IPS-18a (cell line): Measurements from ENCODE around the gene NSF.
"Not testable (repeated sequence)": the region's sequence is repeated elsewhere in the genome, so short reads cannot be mapped to it uniquely, and the experiment has no call there.

Experiments used
- H3K27ac ChIP-seq: one replicate; pipeline ENCODE4 v1.5.1; 2013; ENCODE audit warnings: low read length
- H3K27me3 ChIP-seq: one replicate; pipeline ENCODE4 v1.6.1; 2013; ENCODE audit warnings: mild to moderate bottlenecking, low read length; ENCODE audit not compliant: control insufficient read depth, insufficient read depth
- H3K36me3 ChIP-seq: one replicate; pipeline ENCODE4 v1.6.1; 2013; ENCODE audit warnings: low read depth, low read length; ENCODE audit not compliant: control insufficient read depth
- H3K4me1 ChIP-seq: one replicate; pipeline ENCODE4 v1.6.1; 2013; ENCODE audit warnings: low read depth, low read length; ENCODE audit not compliant: control insufficient read depth
- H3K4me3 ChIP-seq: one replicate; pipeline ENCODE4 v1.5.1; 2013; ENCODE audit warnings: low read length
- H3K9ac ChIP-seq: one replicate; pipeline ENCODE4 v1.6.1; 2013; ENCODE audit warnings: mild to moderate bottlenecking, low read length, moderate library complexity
- H3K9me3 ChIP-seq: one replicate; pipeline ENCODE4 v1.6.1; 2013; ENCODE audit warnings: low read depth, low read length; ENCODE audit not compliant: control insufficient read depth

Gene NSF

DNA sequence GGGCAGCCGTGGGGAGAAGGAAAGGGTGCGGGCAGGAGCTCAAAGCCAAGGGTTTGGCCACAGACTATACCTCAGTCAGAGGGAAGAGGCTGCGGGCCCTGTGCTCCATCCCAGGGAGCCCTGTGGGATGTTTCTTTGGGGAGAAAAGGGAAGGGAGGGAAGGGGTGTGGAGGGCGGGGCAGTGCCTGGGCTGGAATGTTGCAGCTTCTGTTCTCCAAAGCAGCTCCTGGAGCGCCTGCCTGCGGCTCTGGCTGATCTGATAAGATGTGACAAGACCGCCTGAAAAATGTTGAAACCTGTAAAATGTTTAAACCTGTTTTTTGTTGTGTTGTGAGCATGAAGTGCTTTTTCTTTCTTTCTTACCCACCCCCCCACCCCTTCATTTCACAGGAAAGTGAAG, 195.2 kb downstream of the NSF start:
- Histone ChIP-seq H3K36me3 (no peaks in the 10 kb centered on the region), H3K27me3 (peaks cover 31% of the 10 kb centered on the region), H3K9ac (no peak overlapping the region)

DNA sequence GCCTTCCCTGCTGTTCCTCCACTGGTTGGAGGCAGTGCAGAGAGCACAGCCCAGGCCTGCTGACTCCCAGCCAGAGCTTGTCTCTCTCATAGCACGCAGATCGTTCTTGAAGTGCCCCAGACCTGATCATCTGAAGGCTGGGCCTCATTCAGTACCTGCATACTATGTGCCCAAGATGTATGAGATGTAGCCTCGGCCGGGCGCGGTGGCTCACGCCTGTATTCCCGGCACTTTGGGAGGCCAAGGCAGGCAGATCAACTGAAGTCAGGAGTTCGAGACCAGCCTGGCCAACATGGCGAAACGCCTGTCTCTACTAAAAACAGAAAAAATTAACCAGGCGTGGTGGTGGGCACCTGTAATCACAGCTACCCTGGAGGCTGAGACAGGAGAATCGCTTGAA, 197.0 kb downstream of the NSF start:
- Histone ChIP-seq H3K4me3 (no peak overlapping the region), H3K4me1 (no peaks in the 10 kb centered on the region), H3K9me3 (no peaks in the 10 kb centered on the region), H3K27me3 (peaks cover 41% of the 10 kb centered on the region), H3K36me3 (no peaks in the 10 kb centered on the region), H3K9ac (no peak overlapping the region), H3K27ac (no peak overlapping the region)

More for the DNA sequence above, 195.2 kb downstream of the NSF start:
- Histone ChIP-seq H3K27ac (no peak overlapping the region), H3K9me3 (no peaks in the 10 kb centered on the region), H3K4me1 (no peaks in the 10 kb centered on the region), H3K4me3 (no peak overlapping the region)

GRCh38 chr17:46788300-46788699, 197.8 kb downstream of the NSF start:
- no peak overlapping the region for H3K4me3 ChIP-seq
- no peaks in the 10 kb centered on the region for H3K9me3 ChIP-seq
- H3K27ac ChIP-seq: no peak overlapping the region
- no peaks in the 10 kb centered on the region for H3K36me3 ChIP-seq
- no peaks in the 10 kb centered on the region for H3K4me1 ChIP-seq
- peaks cover 34% of the 10 kb centered on the region for H3K27me3 ChIP-seq
- no peak overlapping the region for H3K9ac ChIP-seq

GRCh38 chr17:46788796-46789195, 198.3 kb downstream of the NSF start:
- Histone ChIP-seq H3K9me3 (no peaks in the 10 kb centered on the region), H3K9ac (no peak overlapping the region), H3K27ac (no peak overlapping the region), H3K4me1 (no peaks in the 10 kb centered on the region), H3K27me3 (peaks cover 34% of the 10 kb centered on the region), H3K4me3 (no peak overlapping the region), H3K36me3 (no peaks in the 10 kb centered on the region)

DNA sequence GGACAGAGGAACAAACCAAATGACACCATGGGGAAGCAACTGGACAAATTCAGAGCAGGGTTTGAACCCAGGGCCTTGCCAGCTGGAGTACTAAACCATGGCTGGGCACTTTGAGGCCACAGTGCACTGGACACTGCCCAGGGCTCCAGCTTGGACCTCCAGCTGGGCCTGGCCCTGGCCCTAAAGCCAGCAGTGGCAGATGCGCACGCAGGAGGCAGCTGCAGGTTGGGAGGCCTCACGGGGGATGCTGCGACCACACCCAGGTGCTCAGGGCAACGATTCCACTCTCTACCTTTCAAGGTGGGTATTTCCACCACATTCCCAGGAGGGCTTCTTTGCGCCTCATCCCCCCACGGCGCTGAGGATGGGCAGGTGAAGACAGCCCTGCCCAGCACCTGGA, 199.1 kb downstream of the NSF start:
- Histone ChIP-seq H3K27me3 (peaks cover 34% of the 10 kb centered on the region), H3K9me3 (no peaks in the 10 kb centered on the region), H3K36me3 (no peaks in the 10 kb centered on the region), H3K9ac (no peak overlapping the region), H3K27ac (no peak overlapping the region), H3K4me1 (no peaks in the 10 kb centered on the region), H3K4me3 (no peak overlapping the region)

- H3K27ac ChIP-seq: no peak overlapping the region
- no peak overlapping the region for H3K4me3 ChIP-seq
- no peaks in the 10 kb centered on the region for H3K4me1 ChIP-seq
- no peaks in the 10 kb centered on the region for H3K36me3 ChIP-seq
- no peak overlapping the region for H3K9ac ChIP-seq
- H3K27me3 ChIP-seq: peaks cover 34% of the 10 kb centered on the region
- no peaks in the 10 kb centered on the region for H3K9me3 ChIP-seq
Observed at GRCh38 chr17:46790216-46790615, 199.7 kb downstream of the NSF start.

- no peak overlapping the region for H3K4me3 ChIP-seq
- H3K27me3 ChIP-seq: peaks cover 34% of the 10 kb centered on the region
- no peak overlapping the region for H3K9ac ChIP-seq
- H3K36me3 ChIP-seq: no peaks in the 10 kb centered on the region
- H3K4me1 ChIP-seq: no peaks in the 10 kb centered on the region
- H3K9me3 ChIP-seq: no peaks in the 10 kb centered on the region
- no peak overlapping the region for H3K27ac ChIP-seq
Observed at GRCh38 chr17:46791531-46791930, 201.1 kb downstream of the NSF start.

DNA sequence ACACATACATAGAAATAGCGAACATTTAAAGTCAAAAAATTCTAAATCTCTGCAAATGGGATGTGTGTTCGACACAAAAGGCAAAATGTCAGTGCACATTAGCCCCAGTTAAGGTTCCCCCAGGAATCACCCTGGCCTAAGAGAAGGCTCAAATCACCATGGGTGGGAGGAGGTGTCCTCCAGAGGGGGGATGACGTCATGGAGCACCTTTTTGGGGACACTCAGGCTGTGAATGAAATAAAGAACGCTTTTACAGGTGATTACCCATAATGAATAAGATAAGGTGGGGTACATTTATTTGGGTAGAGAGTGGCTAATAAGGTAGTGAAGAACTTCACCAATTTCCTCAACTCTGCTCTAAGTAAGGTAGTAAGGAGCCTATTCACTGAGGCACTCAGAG, 201.6 kb downstream of the NSF start:
- Histone ChIP-seq H3K4me1 (no peaks in the 10 kb centered on the region), H3K4me3 (no peak overlapping the region), H3K9me3 (no peaks in the 10 kb centered on the region), H3K9ac (no peak overlapping the region), H3K27me3 (peaks cover 34% of the 10 kb centered on the region), H3K27ac (no peak overlapping the region), H3K36me3 (no peaks in the 10 kb centered on the region)

DNA sequence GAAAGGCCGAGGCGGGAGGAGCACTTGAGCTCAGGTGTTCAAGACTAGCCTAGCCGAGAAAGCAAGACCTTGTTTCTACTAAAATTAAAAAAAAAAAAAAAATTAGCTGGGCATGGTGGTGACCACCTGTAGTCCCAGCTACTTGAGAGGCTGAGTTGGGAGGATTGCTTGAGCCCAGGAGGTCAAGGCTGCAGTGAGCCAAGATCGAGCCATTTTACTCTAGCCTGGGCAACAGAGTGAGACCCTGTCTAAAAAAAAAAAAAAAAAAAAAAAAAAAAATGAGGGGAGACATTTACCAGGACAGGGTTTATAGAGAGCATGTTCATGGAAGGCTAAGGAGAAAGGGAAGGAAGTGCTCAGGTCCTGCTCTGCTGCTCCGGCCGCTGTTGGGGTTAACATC, 202.6 kb downstream of the NSF start:
- H3K36me3 ChIP-seq, H3K4me3 ChIP-seq: not testable (repeated sequence)
- peaks cover 31% of the 10 kb centered on the region for H3K27me3 ChIP-seq

GRCh38 chr17:46793541-46793940, 203.1 kb downstream of the NSF start:
- no peaks in the 10 kb centered on the region for H3K36me3 ChIP-seq
- no peak overlapping the region for H3K27ac ChIP-seq
- no peak overlapping the region for H3K9ac ChIP-seq
- H3K4me3 ChIP-seq: no peak overlapping the region
- H3K27me3 ChIP-seq: peaks cover 31% of the 10 kb centered on the region
- no peaks in the 10 kb centered on the region for H3K4me1 ChIP-seq
- H3K9me3 ChIP-seq: no peaks in the 10 kb centered on the region

More for the DNA sequence above, 202.6 kb downstream of the NSF start:
- not testable (repeated sequence) for H3K27ac ChIP-seq, H3K4me1 ChIP-seq, H3K9ac ChIP-seq, H3K9me3 ChIP-seq

- H3K27ac ChIP-seq: no peak overlapping the region
- H3K4me3 ChIP-seq: no peak overlapping the region
- H3K4me1 ChIP-seq: no peaks in the 10 kb centered on the region
- H3K9me3 ChIP-seq: no peaks in the 10 kb centered on the region
- H3K9ac ChIP-seq: no peak overlapping the region
- no peaks in the 10 kb centered on the region for H3K36me3 ChIP-seq
- peaks cover 28% of the 10 kb centered on the region for H3K27me3 ChIP-seq
Observed at GRCh38 chr17:46794318-46794717, 203.8 kb downstream of the NSF start.

DNA sequence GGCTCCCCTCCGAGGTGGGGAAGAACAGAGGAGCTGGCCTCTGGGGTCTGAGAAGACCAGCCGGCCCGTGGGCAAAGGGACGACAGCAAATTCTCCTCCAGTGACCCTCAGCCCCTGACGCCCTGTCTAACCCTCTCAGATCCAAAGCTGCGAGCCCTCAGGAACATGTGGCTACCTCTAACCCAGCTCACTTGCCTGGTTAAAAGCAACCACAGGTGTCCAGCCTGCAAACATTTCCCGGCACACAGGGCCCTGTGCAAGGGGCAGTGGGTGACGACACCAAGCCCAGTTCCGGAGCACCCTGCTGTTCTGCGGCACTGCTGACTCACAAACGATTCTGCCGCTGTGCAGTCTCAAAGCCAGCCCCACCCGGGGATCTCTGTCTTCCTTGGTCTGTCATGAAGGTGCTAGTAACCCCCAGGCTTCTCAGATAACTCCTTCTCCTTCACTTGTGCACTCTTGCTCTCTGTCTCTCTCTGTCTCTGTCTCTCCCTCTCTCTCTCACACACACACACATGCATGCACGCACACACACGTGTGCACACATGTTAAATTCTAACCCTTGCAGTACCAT, 205.0 kb downstream of the NSF start:
- Histone ChIP-seq H3K9me3 (no peaks in the 10 kb centered on the region), H3K9ac (no peak overlapping the region), H3K27ac (no peak overlapping the region), H3K27me3 (peaks cover 17% of the 10 kb centered on the region), H3K36me3 (no peaks in the 10 kb centered on the region), H3K4me1 (no peaks in the 10 kb centered on the region), H3K4me3 (no peak overlapping the region)
